SHP77 treated with DMSO at 0.1 percent for 48 hours (cell line): ENCODE measurements around the gene PDAP1.
"Not testable (repeated sequence)": the region's sequence is repeated elsewhere in the genome, so short reads cannot be mapped to it uniquely, and the experiment has no call there.

Experiments used
- DNase-seq: peaks from one replicate; lab custom pipeline; 2025; lab: John Stamatoyannopoulos, UW

The PDAP1 gene

GRCh38 chr7:99396418-99397296 lies 11.7 kb downstream of the PDAP1 start:
- DNase-seq = no peak

DNA sequence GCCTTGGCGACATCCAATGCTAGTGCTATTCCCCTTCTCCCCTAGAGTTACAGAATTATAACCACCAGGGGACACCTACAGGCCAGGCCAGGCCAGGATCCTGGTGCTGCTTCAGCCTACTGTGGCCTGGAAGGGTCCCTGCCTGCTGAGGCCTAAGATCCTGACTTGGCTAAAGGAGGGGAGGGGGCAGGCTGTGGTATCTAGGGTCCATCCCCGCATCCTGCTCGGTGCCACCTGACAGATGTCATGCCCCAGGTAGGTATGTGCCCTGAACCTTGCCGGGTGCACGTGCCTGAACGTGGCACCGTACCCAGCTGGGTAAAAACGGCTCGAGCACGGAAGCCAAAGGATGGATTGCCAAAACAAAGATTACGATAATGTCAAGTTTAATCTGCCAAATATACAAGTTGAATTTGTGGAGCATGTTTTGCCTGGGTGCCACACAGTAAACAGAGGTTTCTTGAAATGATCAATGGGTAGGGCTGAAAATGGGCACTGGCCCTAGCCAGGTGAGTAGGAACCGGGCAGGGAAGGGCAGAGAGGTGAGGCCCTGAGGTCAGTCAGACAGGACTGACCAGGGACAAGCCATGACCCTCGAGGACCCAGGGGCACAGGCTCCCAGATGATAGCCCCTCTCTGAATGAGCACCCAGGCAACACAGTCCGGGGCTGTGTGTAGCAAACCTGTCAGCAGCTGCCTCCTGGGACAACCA lies 12.6 kb downstream of the PDAP1 start:
- DNase-seq = no peak

- no peak for DNase-seq
Measured at GRCh38 chr7:99394188-99394502, 14.3 kb downstream of the PDAP1 start.

DNA sequence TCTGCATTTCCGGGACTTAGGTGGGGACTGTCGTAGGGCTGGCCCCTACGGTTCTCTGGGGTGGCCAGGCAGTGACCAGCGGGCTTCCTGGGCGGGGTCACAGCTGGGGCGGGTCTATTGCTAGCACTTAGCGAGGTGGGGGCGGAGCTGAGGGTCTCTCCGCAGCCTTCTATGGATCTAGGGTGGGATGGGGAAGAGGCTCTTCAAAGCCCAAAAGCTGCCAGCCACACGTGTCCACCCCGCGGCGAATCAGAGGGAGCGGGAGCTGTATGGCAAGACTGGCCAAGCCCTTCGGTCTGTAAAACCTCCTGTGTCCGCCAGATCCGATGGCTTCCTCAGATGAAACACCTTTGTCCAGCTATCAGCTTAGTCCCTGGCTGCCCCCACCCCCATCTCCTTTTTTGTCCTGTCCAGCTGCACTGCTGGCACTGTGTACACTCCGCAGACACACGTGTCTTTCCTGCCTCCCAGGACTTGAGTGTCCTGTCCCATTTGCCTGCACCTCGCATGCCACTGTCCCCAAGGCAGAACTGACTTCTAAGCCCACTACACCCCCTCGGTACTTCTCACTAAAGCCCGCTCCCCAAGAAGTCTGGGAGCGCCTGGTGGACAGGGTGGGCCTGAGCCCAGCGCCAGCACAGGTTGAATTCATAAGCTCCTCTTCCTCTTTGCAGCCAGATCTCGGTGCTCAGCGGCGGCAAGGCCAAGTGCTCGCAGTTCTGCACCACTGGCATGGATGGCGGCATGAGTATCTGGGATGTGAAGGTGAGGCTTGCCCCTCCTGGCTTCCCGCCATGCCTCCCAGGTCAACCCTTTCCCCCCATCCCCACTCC lies 14.8 kb downstream of the PDAP1 start:
- DNase-seq = peak; percentile 75

- DNase-seq = peak; percentile 75
Measured at GRCh38 chr7:99392659-99393354, 15.6 kb downstream of the PDAP1 start.

DNA sequence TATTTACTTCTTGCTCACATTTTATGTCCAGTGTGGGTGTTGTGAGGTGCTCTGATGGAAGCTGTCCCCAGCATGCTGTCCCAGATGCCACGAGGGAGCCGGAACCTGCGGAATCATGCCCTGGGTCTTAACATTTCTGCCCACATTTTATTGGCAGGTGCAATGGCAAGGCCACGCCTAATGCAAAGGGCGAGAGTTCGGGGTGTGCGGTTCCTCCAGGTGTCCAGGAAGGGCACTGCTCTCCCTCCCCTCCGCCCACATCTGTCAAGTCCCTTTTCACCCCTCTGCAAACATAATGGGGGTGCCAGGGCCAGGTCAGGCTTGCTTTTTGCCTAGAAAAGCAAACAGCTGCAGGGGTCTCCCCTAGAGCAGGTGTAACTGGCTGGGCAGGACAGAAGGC lies 16.4 kb downstream of the PDAP1 start:
- no peak for DNase-seq

- no peak for DNase-seq
Measured at GRCh38 chr7:99390941-99391602, 17.3 kb downstream of the PDAP1 start.

- DNase-seq = no peak
Measured at GRCh38 chr7:99389772-99390171, 18.6 kb downstream of the PDAP1 start.

GRCh38 chr7:99387912-99388311 lies 20.5 kb downstream of the PDAP1 start:
- DNase-seq = no peak

GRCh38 chr7:99387239-99387635 lies 21.2 kb downstream of the PDAP1 start:
- DNase-seq = not testable (repeated sequence)

DNA sequence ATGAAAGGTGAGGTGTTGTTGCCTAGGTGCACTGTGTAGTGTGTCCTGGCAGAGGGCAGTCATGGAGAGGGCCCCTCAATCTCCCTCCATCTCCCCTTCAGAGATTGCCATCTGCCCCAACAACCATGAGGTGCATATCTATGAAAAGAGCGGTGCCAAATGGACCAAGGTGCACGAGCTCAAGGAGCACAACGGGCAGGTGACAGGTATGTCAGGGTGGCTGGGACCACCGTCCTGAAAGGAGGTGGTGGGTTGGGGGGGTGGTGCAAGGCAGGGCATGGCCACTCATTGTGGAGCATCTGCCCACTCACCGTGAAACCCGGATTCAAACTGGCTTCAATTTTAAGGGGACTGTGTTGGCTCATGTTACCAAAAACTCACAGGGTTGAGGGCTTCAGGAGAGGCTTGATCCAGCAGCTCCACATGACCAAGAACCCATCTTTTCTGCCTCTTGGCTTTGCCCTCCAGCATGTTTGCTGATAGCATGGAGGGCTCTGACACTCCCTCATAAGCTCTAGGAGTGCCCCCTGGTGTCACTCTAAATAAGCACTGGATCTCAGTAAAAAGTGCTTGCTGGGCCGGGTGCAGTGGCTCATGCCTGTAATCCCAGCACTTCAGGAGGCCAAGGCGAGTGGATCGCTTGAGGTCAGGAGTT lies 21.7 kb downstream of the PDAP1 start:
- no peak for DNase-seq

DNA sequence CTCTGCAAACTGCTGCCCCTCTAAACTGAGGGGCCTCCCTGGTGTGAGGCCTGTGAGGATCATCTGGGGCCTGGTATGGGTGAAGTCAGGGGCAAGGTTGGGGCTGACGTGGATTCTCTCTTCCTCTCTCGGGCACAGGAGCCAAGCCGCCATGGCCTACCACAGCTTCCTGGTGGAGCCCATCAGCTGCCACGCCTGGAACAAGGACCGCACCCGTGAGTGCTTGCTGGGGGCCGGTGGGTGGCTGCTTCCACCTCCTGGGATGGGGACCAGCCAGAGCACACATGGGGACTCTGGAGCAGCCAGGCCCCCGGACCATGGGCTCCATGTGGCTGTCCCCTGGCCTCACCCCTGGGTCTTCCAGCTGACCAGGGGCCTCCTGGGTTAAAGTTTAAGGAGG lies 22.8 kb downstream of the PDAP1 start:
- DNase-seq = no peak

GRCh38 chr7:99384523-99384922 lies 23.9 kb downstream of the PDAP1 start:
- DNase-seq = no peak

GRCh38 chr7:99383791-99384370 lies 24.5 kb downstream of the PDAP1 start:
- no peak for DNase-seq

DNA sequence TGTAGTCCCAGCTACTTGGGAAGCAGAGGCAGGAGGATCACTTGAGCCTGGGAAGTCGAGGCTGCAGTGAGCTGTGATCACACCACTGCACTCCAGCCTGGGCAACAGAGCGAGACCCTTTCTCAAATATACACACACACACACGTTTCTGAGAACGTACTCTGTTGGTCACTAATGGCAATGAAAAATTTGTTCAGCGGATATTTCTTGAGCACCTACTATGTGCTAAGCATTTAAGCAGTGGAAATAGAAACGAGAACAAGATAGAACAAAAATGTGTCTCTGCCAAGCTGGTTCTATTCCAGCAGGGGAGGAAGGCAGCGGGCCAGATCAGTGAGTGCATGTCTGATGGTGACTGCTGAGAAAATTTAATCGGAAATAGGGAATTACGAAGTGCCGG lies 25.2 kb downstream of the PDAP1 start:
- DNase-seq = no peak

DNA sequence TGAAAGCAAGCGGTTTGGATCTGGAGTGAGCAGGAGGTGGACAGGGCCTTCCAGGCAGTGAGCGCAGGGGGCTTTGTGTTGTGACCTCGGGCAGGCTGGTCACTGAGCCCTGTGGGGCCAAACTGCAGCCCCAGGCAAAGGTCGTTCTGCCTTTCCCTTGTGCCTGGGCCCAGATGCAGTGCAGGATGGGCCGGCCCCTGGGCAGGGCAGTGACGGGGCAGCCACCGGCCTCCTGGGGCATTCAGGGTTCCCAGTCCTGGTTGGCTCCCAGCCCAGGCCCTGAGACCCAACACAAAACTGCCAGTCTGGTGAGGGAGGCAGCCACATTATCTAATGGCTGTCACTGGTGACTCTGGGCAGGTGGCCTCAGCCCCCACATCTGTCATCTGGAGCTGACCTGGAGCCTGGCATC lies 26.7 kb downstream of the PDAP1 start:
- DNase-seq = no peak

- DNase-seq = no peak
Measured at GRCh38 chr7:99380823-99381663, 27.4 kb downstream of the PDAP1 start.

- DNase-seq = no peak
Measured at GRCh38 chr7:99380032-99380822, 28.2 kb downstream of the PDAP1 start.

- not testable (repeated sequence) for DNase-seq
Measured at GRCh38 chr7:99379693-99380031, 28.7 kb downstream of the PDAP1 start.
